ENCODE measurements around the gene ALAD.
"Not testable (repeated sequence)": the region's sequence is repeated elsewhere in the genome, so short reads cannot be mapped to it uniquely, and the experiment has no call there.

The ALAD gene

GRCh38 chr9:113401027-113401792 lies at the start of gene ALAD:
TSS of gene ALAD (minus strand) at chr9:113401284. CDS start at chr9:113393559, 7,725 bp downstream.
- DNase-seq (ENCODE audit: low read depth in 2 of 2) = peak; percentile 98 to 99

- no peak for DNase-seq (ENCODE audit: low read depth in 2 of 2)
Measured at GRCh38 chr9:113449376-113449775, 48.3 kb upstream of the ALAD start.

GRCh38 chr9:113446323-113446740 lies 45.2 kb upstream of the ALAD start:
- DNase-seq (ENCODE audit: low read depth in 2 of 2) = no peak

GRCh38 chr9:113444736-113445135 lies 43.7 kb upstream of the ALAD start:
- no peak for DNase-seq (ENCODE audit: low read depth in 2 of 2)

GRCh38 chr9:113437716-113438115 lies 36.6 kb upstream of the ALAD start:
- not testable (repeated sequence) for DNase-seq (ENCODE audit: low read depth in 2 of 2)

- DNase-seq (ENCODE audit: low read depth in 2 of 2) = no peak
Measured at GRCh38 chr9:113436728-113437515, 35.8 kb upstream of the ALAD start.

- DNase-seq (ENCODE audit: low read depth in 2 of 2) = no peak
Measured at GRCh38 chr9:113431191-113431590, 30.1 kb upstream of the ALAD start.

GRCh38 chr9:113428062-113428615 lies 27.1 kb upstream of the ALAD start:
- no peak for DNase-seq (ENCODE audit: low read depth in 2 of 2)

- no peak for DNase-seq (ENCODE audit: low read depth in 2 of 2)
Measured at GRCh38 chr9:113427629-113428028, 26.5 kb upstream of the ALAD start.

- no peak for DNase-seq (ENCODE audit: low read depth in 2 of 2)
Measured at GRCh38 chr9:113426701-113427100, 25.6 kb upstream of the ALAD start.

- DNase-seq (ENCODE audit: low read depth in 2 of 2) = no peak
Measured at GRCh38 chr9:113425072-113425471, 24.0 kb upstream of the ALAD start.

- no peak for DNase-seq (ENCODE audit: low read depth in 2 of 2)
Measured at GRCh38 chr9:113421726-113422125, 20.6 kb upstream of the ALAD start.

- DNase-seq (ENCODE audit: low read depth in 2 of 2) = no peak
Measured at GRCh38 chr9:113417370-113417769, 16.3 kb upstream of the ALAD start.

GRCh38 chr9:113416149-113416721 lies 15.2 kb upstream of the ALAD start:
- DNase-seq (ENCODE audit: low read depth in 2 of 2) = no peak

- peak; percentile 87 to 91 for DNase-seq (ENCODE audit: low read depth in 2 of 2)
Measured at GRCh38 chr9:113410207-113410864, 9.3 kb upstream of the ALAD start, which contains the start of the genes C9orf43 and POLE3. TSS of gene C9orf43 (plus strand) at chr9:113410747. CDS start at chr9:113413494, 2,747 bp downstream. TSS of gene POLE3 (minus strand) at chr9:113410675. CDS start at chr9:113410293, 382 bp downstream.

GRCh38 chr9:113409883-113410206 lies 8.8 kb upstream of the ALAD start:
- DNase-seq (ENCODE audit: low read depth in 2 of 2) = no peak

GRCh38 chr9:113409481-113409880 lies 8.4 kb upstream of the ALAD start:
- no peak for DNase-seq (ENCODE audit: low read depth in 2 of 2)

- DNase-seq (ENCODE audit: low read depth in 2 of 2) = not testable (repeated sequence)
Measured at GRCh38 chr9:113406873-113407511, 5.9 kb upstream of the ALAD start.

GRCh38 chr9:113406353-113406752 lies 5.3 kb upstream of the ALAD start:
- DNase-seq (ENCODE audit: low read depth in 2 of 2) = not testable (repeated sequence)

GRCh38 chr9:113403646-113404045 lies 2.6 kb upstream of the ALAD start:
- no peak for DNase-seq (ENCODE audit: low read depth in 2 of 2)

- no peak for DNase-seq (ENCODE audit: low read depth in 2 of 2)
Measured at GRCh38 chr9:113399646-113400200, 1.4 kb downstream of the ALAD start.

All from stimulated activated CD8-positive, alpha-beta memory T cell treated with anti-CD3 and anti-CD28 coated beads, Interleukin-15, amount 100 ng/mL, for 4 hours (primary cell).